Measurements from ENCODE around the gene LMCD1.
A peak's percentile ranks its signal among the peaks of the same experiment; 100 is the strongest.

LMCD1 gene

DNA sequence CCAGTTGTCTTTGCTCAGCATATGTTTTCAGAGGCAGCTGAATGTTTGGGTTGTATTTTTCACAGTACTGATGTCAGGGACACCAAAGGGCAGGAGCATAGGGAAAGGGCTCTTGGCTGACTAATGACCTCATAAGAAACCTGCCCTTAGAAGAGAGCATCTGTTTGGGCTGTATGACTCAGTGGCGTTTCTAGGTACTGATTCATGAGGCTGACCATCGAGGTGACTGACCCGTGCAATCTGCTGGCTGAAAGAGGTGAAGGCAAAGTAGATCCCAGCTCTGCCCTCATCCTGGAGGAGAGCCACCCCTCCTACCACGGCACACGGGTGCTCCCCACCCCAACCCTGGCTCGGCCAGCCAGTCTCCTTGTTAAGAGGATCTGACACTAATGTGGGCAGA is 8.3 kb downstream of the LMCD1 start:
- H3K27me3 ChIP-seq (ENCODE audit: control insufficient read depth, insufficient read depth, low read length) = no peaks in the 10 kb centered on the region
- H3K4me1 ChIP-seq (ENCODE audit: control insufficient read depth, insufficient read depth, low read length) = peaks cover 54% of the 10 kb centered on the region
- peak overlapping the region; percentile 21 for H3K9ac ChIP-seq (ENCODE audit: low read depth, low read length)
- H3K4me3 ChIP-seq (ENCODE audit: low read length) = no peak overlapping the region
- peaks cover 55% of the 10 kb centered on the region for H3K36me3 ChIP-seq (ENCODE audit: insufficient read depth, low read length)
- no peaks in the 10 kb centered on the region for H3K9me3 ChIP-seq (replicated peaks; ENCODE audit: low read length)
- peak overlapping the region; percentile 42 for H3K4me2 ChIP-seq (ENCODE audit: low read length)

DNA sequence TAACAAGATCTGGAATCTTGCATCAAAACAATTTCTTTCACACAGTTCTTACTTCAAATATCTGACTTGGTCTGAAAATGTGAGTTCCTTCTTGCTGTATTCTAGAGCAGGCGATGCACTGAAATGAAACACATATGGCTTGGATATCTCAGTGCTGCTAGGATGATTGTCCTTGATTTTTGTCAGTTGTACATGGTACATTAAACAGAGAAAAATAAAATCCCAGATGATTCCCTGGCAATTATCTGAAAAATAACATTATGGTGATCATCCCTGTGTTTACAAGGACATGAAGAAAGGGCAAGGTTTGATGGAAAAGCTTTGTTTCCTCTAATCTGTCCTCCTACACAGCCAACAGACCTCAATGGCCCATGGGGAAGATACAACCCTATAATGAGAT is 10.6 kb downstream of the LMCD1 start:
- Histone ChIP-seq H3K9ac (ENCODE audit: low read depth, low read length) (no peak overlapping the region), H3K4me1 (ENCODE audit: control insufficient read depth, insufficient read depth, low read length) (peaks cover 44% of the 10 kb centered on the region), H3K9me3 (replicated peaks; ENCODE audit: low read length) (no peaks in the 10 kb centered on the region), H3K4me2 (ENCODE audit: low read length) (no peak overlapping the region), H3K36me3 (ENCODE audit: insufficient read depth, low read length) (peaks cover 66% of the 10 kb centered on the region), H3K27me3 (ENCODE audit: control insufficient read depth, insufficient read depth, low read length) (no peaks in the 10 kb centered on the region), H3K4me3 (ENCODE audit: low read length) (no peak overlapping the region)

DNA sequence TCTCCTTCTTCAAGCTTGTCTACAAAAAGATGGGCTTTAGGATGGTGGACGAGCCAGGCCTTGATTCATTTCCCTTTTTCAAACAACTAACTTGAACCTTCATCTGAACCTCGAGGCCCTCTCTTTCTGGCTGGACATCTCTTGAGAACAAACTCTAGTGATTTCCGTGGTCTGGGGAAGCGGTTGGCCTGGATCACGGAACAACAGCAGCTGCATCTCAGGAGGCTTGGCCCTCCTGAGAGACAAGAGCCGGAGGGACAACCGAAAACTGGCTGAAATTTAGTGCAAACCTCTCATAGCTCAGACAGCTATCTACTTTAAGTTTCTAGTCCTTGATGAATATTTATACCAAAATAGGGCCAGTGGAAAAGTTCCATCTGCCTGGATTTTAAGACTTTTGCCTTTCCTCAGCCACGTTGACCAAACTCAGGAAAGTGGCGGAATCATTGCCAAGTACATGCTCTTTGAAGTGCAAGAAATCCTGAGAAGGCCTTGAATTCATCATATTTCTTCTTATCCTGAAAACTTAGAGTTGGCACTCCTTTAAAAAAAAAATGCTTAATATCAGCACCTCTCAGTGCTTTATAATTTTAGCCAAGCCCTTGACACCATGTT is 14.5 kb downstream of the LMCD1 start:
- Histone ChIP-seq H3K9me3 (replicated peaks; ENCODE audit: low read length) (no peaks in the 10 kb centered on the region), H3K4me3 (ENCODE audit: low read length) (no peak overlapping the region), H3K36me3 (ENCODE audit: insufficient read depth, low read length) (peaks cover 44% of the 10 kb centered on the region), H3K9ac (ENCODE audit: low read depth, low read length) (peak overlapping the region; percentile 22), H3K27me3 (ENCODE audit: control insufficient read depth, insufficient read depth, low read length) (no peaks in the 10 kb centered on the region), H3K4me2 (ENCODE audit: low read length) (peak overlapping the region; percentile 11), H3K4me1 (ENCODE audit: control insufficient read depth, insufficient read depth, low read length) (peaks cover 49% of the 10 kb centered on the region)

DNA sequence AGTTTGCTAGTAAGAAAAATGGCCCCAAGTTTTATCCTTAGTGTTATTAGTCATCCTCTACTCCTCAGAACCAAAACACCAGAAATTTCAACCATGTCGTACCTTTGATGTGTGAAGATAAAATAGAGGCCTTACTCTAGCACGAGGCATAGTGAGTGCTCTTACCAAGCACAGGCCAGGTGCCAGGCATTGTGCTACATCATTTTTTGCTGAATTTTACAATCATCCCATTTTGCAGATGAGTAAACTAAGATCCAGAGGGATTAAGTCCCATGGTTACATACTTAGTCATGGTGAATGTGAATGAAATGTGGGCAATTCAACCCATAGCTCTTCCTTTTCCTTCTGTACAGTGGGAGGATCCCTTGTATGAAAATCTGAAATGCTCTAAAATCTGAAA is 15.2 kb downstream of the LMCD1 start:
- Histone ChIP-seq H3K27me3 (ENCODE audit: control insufficient read depth, insufficient read depth, low read length) (no peaks in the 10 kb centered on the region), H3K4me3 (ENCODE audit: low read length) (no peak overlapping the region), H3K9ac (ENCODE audit: low read depth, low read length) (no peak overlapping the region), H3K4me2 (ENCODE audit: low read length) (no peak overlapping the region), H3K4me1 (ENCODE audit: control insufficient read depth, insufficient read depth, low read length) (peaks cover 49% of the 10 kb centered on the region), H3K36me3 (ENCODE audit: insufficient read depth, low read length) (peaks cover 38% of the 10 kb centered on the region), H3K9me3 (replicated peaks; ENCODE audit: low read length) (no peaks in the 10 kb centered on the region)

DNA sequence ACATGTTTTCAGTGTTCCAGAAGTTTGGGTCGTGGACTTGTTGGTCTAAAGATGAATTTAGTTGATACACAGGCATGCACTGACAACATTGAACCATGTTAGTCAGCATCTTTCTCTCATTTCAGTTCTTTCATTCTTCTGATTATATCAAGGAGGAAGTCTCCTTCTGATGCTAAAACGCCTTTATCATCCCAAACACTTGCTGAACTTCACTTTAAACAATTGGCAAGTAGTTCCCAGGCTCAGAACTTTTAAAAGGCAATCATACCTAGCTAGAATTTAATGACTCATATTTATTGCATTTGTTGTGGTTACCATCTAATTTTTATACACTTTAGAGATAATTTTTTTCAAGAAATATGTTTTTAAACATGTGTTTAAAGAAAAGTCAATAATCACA is 15.9 kb downstream of the LMCD1 start:
- Histone ChIP-seq H3K36me3 (ENCODE audit: insufficient read depth, low read length) (peaks cover 36% of the 10 kb centered on the region), H3K4me1 (ENCODE audit: control insufficient read depth, insufficient read depth, low read length) (peaks cover 49% of the 10 kb centered on the region), H3K27me3 (ENCODE audit: control insufficient read depth, insufficient read depth, low read length) (no peaks in the 10 kb centered on the region), H3K9ac (ENCODE audit: low read depth, low read length) (no peak overlapping the region), H3K4me2 (ENCODE audit: low read length) (no peak overlapping the region), H3K4me3 (ENCODE audit: low read length) (no peak overlapping the region), H3K9me3 (replicated peaks; ENCODE audit: low read length) (no peaks in the 10 kb centered on the region)

DNA sequence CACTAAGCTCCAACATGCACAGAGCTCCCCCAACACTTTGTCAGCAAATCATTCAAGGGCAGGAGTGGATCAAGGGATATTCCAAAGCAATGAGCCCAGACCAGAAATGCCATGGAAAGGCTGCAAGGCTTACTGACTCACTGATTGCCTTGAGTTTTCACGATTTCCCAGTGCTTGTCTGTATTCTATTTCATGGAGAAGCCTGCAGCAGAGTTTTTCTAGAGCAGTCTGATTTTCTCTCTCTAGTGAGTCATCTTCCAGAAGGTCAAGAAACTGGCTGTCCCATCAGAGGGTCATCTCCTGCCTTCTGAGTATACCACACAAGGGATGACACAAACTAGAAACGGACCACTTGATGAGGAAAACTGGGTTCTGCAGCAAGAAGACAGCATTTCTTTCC is 16.5 kb downstream of the LMCD1 start:
- H3K9ac ChIP-seq (ENCODE audit: low read depth, low read length) = no peak overlapping the region
- H3K27me3 ChIP-seq (ENCODE audit: control insufficient read depth, insufficient read depth, low read length) = no peaks in the 10 kb centered on the region
- H3K4me2 ChIP-seq (ENCODE audit: low read length) = no peak overlapping the region
- H3K9me3 ChIP-seq (replicated peaks; ENCODE audit: low read length) = no peaks in the 10 kb centered on the region
- H3K4me3 ChIP-seq (ENCODE audit: low read length) = no peak overlapping the region
- H3K36me3 ChIP-seq (ENCODE audit: insufficient read depth, low read length) = peaks cover 39% of the 10 kb centered on the region
- H3K4me1 ChIP-seq (ENCODE audit: control insufficient read depth, insufficient read depth, low read length) = peaks cover 49% of the 10 kb centered on the region

DNA sequence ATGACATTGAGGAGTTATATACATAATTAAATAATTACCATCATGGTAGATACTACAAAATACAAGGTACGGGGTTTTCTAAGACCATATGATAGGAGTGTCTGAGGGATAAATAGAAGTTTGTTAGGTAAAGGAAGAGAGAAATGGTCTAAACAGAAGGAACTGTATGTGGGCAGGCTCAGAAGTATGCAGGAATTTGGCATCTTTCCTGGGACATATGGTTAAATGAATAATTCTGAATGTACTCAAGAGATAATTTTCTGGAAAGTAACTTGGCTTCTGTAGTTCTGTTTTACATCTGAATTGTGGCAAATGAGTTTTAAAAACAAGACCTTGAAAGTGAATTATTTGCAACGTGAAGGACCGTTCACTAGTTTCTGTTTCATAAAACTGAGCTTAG is 17.5 kb downstream of the LMCD1 start:
- H3K36me3 ChIP-seq (ENCODE audit: insufficient read depth, low read length) = peaks cover 36% of the 10 kb centered on the region
- peak overlapping the region; percentile 31 for H3K9ac ChIP-seq (ENCODE audit: low read depth, low read length)
- no peaks in the 10 kb centered on the region for H3K9me3 ChIP-seq (replicated peaks; ENCODE audit: low read length)
- H3K4me3 ChIP-seq (ENCODE audit: low read length) = no peak overlapping the region
- H3K27me3 ChIP-seq (ENCODE audit: control insufficient read depth, insufficient read depth, low read length) = no peaks in the 10 kb centered on the region
- peaks cover 55% of the 10 kb centered on the region for H3K4me1 ChIP-seq (ENCODE audit: control insufficient read depth, insufficient read depth, low read length)
- H3K4me2 ChIP-seq (ENCODE audit: low read length) = peak overlapping the region; percentile 41

DNA sequence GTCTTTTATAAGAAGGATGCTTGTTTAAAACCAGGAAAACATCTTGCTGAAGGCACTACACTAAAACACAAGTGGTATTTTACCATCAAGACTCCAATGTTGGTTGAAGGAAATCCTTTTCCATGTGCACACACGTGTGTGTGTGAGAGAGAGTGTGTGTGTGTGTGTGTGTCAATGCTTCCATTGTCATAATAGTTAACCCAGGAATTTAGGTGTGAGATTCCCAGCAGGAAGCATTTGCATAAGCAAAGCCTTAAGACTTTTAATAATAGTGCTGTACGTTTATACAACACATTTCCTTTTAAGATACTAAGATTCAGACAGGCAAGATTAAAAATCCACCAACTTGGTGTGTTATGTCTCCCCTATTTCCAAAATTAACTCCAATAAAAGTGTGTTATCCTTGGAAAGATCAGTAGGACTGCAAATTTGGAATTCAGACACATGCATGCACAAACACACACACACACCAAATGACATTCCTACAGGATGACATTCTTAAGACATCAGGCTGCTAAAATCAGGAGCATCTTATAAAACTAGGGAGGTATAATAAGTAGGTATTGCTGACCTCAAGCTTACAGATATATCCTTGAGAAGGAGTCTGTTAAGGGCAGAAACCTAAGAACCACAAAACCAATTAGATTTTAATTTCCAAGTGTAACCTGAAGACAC is 18.3 kb downstream of the LMCD1 start:
- Histone ChIP-seq H3K9me3 (replicated peaks; ENCODE audit: low read length) (no peaks in the 10 kb centered on the region), H3K27me3 (ENCODE audit: control insufficient read depth, insufficient read depth, low read length) (no peaks in the 10 kb centered on the region), H3K36me3 (ENCODE audit: insufficient read depth, low read length) (peaks cover 35% of the 10 kb centered on the region), H3K9ac (ENCODE audit: low read depth, low read length) (peak overlapping the region; percentile 31), H3K4me3 (ENCODE audit: low read length) (no peak overlapping the region), H3K4me2 (ENCODE audit: low read length) (peak overlapping the region; percentile 41), H3K4me1 (ENCODE audit: control insufficient read depth, insufficient read depth, low read length) (peaks cover 63% of the 10 kb centered on the region)

DNA sequence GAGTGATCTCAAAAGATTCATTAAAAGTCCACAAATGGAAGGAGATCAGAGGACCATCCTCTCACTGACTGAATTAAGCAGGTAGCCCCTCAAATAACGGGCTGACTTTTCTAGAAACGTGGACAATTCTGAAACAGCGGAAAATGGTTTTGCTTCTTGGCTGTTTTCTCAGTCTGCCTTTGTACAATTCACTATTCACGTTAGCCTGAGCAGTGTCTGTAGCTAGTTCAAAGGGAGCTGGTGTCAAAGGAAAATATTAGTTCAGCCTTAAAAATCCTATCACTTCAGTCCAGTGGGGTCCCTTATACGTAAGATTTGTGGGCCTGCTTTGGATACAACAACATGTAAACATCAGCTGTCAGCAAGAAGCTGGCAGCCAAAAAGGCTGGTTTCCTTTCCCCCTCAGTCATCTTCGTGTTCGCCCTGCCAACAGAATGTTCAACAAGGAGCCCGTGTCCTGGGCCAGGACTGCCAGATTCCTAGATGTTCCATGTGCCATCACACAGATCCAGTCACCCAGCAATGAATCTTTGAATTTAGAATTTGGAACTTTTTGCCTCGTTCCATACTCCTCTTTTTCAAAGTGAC is 19.3 kb downstream of the LMCD1 start:
- Histone ChIP-seq H3K36me3 (ENCODE audit: insufficient read depth, low read length) (peaks cover 30% of the 10 kb centered on the region), H3K4me2 (ENCODE audit: low read length) (no peak overlapping the region), H3K9ac (ENCODE audit: low read depth, low read length) (no peak overlapping the region), H3K9me3 (replicated peaks; ENCODE audit: low read length) (no peaks in the 10 kb centered on the region), H3K4me1 (ENCODE audit: control insufficient read depth, insufficient read depth, low read length) (peaks cover 59% of the 10 kb centered on the region), H3K27me3 (ENCODE audit: control insufficient read depth, insufficient read depth, low read length) (no peaks in the 10 kb centered on the region), H3K4me3 (ENCODE audit: low read length) (no peak overlapping the region)

DNA sequence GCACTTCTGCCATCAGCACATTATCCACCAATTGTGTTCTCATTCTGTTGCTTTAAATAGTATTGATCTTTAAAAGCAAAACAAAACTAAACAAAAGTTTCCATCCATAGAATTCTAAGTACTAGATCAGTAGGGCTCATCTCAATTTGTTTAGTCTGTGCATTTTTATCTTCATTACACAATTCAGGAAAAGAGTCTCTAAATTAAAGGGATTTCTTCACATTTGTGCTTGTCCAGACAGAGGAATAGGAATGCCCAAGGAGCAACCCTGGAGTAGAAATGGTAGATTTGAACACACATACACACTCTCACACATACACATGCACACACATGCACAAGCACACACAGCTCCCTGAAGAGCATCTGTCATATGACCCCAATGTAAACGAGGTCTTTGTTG is 21.4 kb downstream of the LMCD1 start:
- no peak overlapping the region for H3K4me2 ChIP-seq (ENCODE audit: low read length)
- no peaks in the 10 kb centered on the region for H3K9me3 ChIP-seq (replicated peaks; ENCODE audit: low read length)
- peaks cover 26% of the 10 kb centered on the region for H3K36me3 ChIP-seq (ENCODE audit: insufficient read depth, low read length)
- H3K4me3 ChIP-seq (ENCODE audit: low read length) = no peak overlapping the region
- H3K9ac ChIP-seq (ENCODE audit: low read depth, low read length) = no peak overlapping the region
- H3K4me1 ChIP-seq (ENCODE audit: control insufficient read depth, insufficient read depth, low read length) = peaks cover 47% of the 10 kb centered on the region
- H3K27me3 ChIP-seq (ENCODE audit: control insufficient read depth, insufficient read depth, low read length) = no peaks in the 10 kb centered on the region

DNA sequence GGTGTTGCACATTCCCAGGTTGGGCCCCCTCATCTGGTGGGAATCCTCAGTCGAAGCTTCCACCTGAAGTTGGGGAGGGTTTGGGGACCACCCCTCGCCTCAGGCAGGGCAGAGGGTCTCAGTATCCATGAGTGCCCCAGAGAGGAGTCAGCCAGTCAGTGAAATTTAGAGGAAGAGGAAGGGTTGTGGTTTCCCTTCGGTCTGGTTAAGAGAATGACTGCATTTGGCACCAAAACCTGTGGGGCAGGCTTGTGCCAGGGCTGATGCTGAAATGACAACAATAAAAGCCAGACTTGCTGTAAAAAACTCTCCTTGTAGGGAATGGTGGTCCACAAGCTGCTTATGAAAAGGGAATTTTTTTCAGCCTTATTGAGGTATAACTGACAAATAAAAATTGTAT is 22.6 kb downstream of the LMCD1 start:
- peaks cover 26% of the 10 kb centered on the region for H3K36me3 ChIP-seq (ENCODE audit: insufficient read depth, low read length)
- no peak overlapping the region for H3K4me3 ChIP-seq (ENCODE audit: low read length)
- H3K9ac ChIP-seq (ENCODE audit: low read depth, low read length) = no peak overlapping the region
- no peaks in the 10 kb centered on the region for H3K9me3 ChIP-seq (replicated peaks; ENCODE audit: low read length)
- H3K27me3 ChIP-seq (ENCODE audit: control insufficient read depth, insufficient read depth, low read length) = no peaks in the 10 kb centered on the region
- H3K4me1 ChIP-seq (ENCODE audit: control insufficient read depth, insufficient read depth, low read length) = peaks cover 45% of the 10 kb centered on the region
- no peak overlapping the region for H3K4me2 ChIP-seq (ENCODE audit: low read length)
